Kidney epithelial cell (primary cell): ENCODE data around the gene VOPP1. TPM values are rescaled to one million over a fixed set of nuclear protein-coding genes. Genes with fewer than 3 reads are reported as not detected.

Source experiments
- DNase-seq: peaks from one replicate; pipeline ENCODE4 v3.0.0-alpha.2; 2010; ENCODE audit warnings: low read depth
- H3K27me3 ChIP-seq: 2 replicates; pipeline ENCODE4 v1.6.0; 2011; ENCODE audit warnings: low read length; ENCODE audit not compliant: control insufficient read depth, insufficient read depth
- H3K36me3 ChIP-seq: 2 replicates; pipeline ENCODE4 v1.5.1; 2011; ENCODE audit warnings: low read length; ENCODE audit not compliant: control insufficient read depth, insufficient read depth
- H3K4me3 ChIP-seq: 2 replicates; pipeline ENCODE4 v1.5.1; 2011; ENCODE audit warnings: low read depth, mild to moderate bottlenecking, control low read depth, low read length
- total RNA-seq: library from RNA; depleted of rRNA; stranded (reverse); fragments of >200 nt; gene quantifications from 2 replicates; pipeline ENCODE4 v1.2.3, GENCODE V29; 2015
- TF ChIP-seq, protein P1 (sequence below): IDR thresholded peaks from 2 replicates; pipeline ENCODE4 v1.5.1; 2011; ENCODE audit warnings: mild to moderate bottlenecking, moderate library complexity, low read length, control low read depth, inconsistent platforms; ENCODE audit not compliant: insufficient read depth, poor library complexity, severe bottlenecking

The VOPP1 gene
- total RNA-seq, 1 donor from 2014 or later = 118 TPM

DNA sequence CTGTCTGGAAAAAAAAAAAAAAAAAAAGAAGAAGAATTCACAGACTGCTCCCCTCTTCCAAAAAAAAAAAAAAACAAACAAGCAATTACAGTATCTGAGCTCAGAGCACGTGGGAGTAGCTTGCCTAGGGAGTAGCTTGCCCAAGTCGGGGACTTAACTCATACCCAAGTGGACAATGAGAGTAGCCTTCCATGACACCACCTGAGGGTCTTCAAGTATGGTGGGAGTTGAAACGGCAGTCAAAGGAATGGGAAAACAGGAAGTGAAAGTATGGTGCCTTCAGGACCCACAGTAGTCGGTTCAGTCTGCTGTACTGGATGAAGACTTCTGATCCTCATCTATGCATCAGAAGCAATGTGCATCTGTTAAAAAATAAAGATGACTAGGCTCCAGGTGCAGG is 10.6 kb downstream of the VOPP1 start:
- H3K36me3 ChIP-seq = no peaks in the 10 kb centered on the region
- TF ChIP-seq, protein P1, sequence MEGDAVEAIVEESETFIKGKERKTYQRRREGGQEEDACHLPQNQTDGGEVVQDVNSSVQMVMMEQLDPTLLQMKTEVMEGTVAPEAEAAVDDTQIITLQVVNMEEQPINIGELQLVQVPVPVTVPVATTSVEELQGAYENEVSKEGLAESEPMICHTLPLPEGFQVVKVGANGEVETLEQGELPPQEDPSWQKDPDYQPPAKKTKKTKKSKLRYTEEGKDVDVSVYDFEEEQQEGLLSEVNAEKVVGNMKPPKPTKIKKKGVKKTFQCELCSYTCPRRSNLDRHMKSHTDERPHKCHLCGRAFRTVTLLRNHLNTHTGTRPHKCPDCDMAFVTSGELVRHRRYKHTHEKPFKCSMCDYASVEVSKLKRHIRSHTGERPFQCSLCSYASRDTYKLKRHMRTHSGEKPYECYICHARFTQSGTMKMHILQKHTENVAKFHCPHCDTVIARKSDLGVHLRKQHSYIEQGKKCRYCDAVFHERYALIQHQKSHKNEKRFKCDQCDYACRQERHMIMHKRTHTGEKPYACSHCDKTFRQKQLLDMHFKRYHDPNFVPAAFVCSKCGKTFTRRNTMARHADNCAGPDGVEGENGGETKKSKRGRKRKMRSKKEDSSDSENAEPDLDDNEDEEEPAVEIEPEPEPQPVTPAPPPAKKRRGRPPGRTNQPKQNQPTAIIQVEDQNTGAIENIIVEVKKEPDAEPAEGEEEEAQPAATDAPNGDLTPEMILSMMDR = no peak
- no peak overlapping the region for H3K4me3 ChIP-seq

DNA sequence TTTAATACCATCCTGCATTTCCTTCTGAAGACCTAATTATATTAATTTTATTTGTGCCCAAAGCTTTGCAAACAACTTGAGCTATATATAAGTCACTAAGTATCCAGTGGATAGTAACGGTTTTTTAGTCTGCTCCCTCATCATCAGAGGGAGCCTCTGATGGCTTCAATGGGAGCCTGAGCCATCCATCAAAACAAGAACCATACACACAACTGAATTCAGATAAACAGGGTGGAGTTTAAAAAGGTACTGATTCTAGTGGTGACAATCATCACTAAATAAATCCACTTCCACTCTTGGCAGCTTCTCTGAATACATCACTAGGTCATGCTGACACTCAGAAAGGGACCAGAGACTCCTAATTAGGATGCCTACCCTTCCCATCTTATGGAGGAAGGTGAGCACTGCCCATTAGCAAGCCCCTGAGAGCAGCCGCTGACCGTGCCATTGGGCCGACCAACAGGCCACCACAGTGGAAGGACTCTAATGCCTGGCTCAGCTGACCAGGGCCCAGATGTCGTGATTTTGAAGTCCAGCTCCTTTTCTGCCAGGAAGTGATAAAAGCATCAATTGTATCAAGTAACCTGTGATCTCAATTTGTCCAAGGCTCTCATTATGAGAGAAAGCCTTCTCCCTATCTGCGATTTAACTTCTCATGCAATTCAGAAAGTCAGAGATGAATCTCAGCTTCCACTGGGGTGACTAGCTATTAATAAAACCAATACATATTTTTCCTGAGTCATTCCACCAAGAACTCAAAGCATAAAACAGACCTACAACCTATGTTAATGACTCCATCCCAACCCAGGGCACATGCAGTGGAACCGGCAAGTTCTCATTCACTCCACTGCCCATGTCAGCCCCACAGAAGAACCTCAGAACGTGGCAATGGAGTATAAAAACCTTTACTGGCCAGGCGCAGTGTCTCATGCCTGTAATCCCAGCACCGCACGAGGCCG is 13.1 kb downstream of the VOPP1 start:
- TF ChIP-seq, protein P1 = no peak
- no peak overlapping the region for H3K4me3 ChIP-seq
- no peak for DNase-seq
- H3K27me3 ChIP-seq = no peaks in the 10 kb centered on the region
- H3K36me3 ChIP-seq = no peaks in the 10 kb centered on the region

More for the DNA sequence above, 10.6 kb downstream of the VOPP1 start:
- no peak for DNase-seq
- no peaks in the 10 kb centered on the region for H3K27me3 ChIP-seq

DNA sequence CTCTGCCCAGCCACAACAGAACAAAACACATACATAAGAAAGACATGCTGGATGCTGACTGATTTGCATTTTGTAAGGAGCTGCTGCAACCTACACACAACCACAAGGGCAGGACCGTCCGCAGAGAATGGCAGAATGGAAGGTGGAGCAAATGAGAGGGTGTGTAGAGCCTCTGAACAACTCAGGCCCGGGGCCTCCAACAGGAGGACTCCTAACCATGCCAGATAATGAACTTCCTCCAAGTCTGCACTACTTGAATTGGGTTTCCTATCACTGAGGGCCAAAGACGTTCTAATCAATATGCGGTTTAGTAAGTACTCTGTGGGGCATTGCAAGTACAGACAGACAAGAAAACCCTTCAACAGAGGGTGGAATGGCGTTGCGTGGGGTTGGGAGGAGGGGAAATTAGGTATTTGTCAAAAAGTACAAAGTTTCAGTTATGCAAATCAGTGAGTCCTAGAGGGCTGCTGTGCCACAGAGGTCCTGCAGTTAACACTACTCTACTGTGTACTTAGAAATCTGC is 14.6 kb downstream of the VOPP1 start:
- H3K36me3 ChIP-seq = no peaks in the 10 kb centered on the region
- DNase-seq = no peak
- H3K27me3 ChIP-seq = no peaks in the 10 kb centered on the region
- TF ChIP-seq, protein P1 = no peak
- no peak overlapping the region for H3K4me3 ChIP-seq

DNA sequence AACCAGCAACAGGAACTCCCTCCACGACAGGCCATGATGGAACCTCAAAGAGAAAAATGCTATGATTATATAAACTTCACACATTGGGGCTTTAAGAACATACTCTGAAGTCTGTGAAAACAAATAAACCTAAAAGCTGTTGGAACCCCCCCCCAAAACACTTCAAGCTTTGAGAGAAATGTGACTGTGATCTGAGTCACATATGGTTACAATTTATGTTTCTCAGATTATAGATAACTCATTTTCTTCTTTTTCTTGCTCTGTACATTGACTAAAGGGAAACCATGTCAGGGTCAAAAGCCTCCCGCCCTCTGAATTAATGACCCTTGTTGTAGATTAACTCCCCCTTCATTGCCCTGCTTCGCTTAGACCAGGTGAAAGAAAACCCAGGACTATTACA is 15.8 kb downstream of the VOPP1 start:
- H3K4me3 ChIP-seq = no peak overlapping the region
- no peaks in the 10 kb centered on the region for H3K36me3 ChIP-seq
- no peaks in the 10 kb centered on the region for H3K27me3 ChIP-seq
- TF ChIP-seq, protein P1 = no peak
- no peak for DNase-seq

DNA sequence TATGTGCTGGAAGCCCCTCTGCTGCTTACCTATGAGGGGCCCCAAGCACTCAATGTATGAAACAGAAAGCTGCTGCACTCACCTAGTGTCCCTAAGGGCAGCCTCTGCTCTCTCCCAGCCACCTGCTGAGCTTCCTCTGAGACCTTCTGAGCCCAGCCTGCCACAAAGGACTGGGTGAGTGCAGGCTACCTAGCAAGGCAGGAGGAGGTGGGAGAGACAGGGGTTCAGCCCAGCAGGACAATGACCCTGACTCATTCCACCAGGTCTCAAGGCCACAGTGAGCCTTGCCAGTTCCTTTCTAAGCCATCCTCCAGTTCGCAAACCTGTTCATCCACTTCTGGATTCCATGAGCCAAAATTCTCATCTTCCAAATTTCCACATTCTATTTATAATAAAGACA is 16.3 kb downstream of the VOPP1 start:
- DNase-seq = no peak
- H3K4me3 ChIP-seq = no peak overlapping the region
- TF ChIP-seq, protein P1 = no peak
- no peaks in the 10 kb centered on the region for H3K36me3 ChIP-seq
- no peaks in the 10 kb centered on the region for H3K27me3 ChIP-seq
